HTR-8/SVneo (cell line): ENCODE measurements around the gene TSHZ3.

ENCODE experiments used
- DNase-seq: peaks from one replicate; pipeline ENCODE4 v3.0.0; 2011; ENCODE audit warnings: low spot score, mixed read lengths; ENCODE audit not compliant: insufficient read length
- FAIRE-seq: peaks from 2 replicates; lab custom pipeline; 2011; peaks lifted over from hg19 to GRCh38; lab: Jason Lieb, UNC

TSHZ3 gene

GRCh38 chr19:31294189-31294588, 55.0 kb downstream of the TSHZ3 start:
- FAIRE-seq, result peak; percentile 20
- no peak for DNase-seq

- no peak for FAIRE-seq
- no peak for DNase-seq
Measured at GRCh38 chr19:31292639-31293185, 56.5 kb downstream of the TSHZ3 start.

GRCh38 chr19:31290931-31291590, 58.2 kb downstream of the TSHZ3 start:
- FAIRE-seq (no peak), DNase-seq (no peak)

GRCh38 chr19:31289976-31290375, 59.3 kb downstream of the TSHZ3 start:
- FAIRE-seq (no peak), DNase-seq (no peak)

- DNase-seq (no peak), FAIRE-seq (no peak)
Measured at GRCh38 chr19:31289381-31289880, 59.8 kb downstream of the TSHZ3 start.

- DNase-seq, result no peak
- no peak for FAIRE-seq
Measured at GRCh38 chr19:31286491-31286890, 62.7 kb downstream of the TSHZ3 start.

GRCh38 chr19:31285744-31286143, 63.5 kb downstream of the TSHZ3 start:
- DNase-seq, result peak; percentile 14
- no peak for FAIRE-seq

GRCh38 chr19:31284621-31285020, 64.6 kb downstream of the TSHZ3 start:
- DNase-seq (no peak), FAIRE-seq (no peak)

GRCh38 chr19:31283701-31284100, 65.5 kb downstream of the TSHZ3 start:
- DNase-seq (no peak), FAIRE-seq (no peak)

- FAIRE-seq, result no peak
Measured at GRCh38 chr19:31282346-31282745, 66.9 kb downstream of the TSHZ3 start.

GRCh38 chr19:31280287-31281006, 68.8 kb downstream of the TSHZ3 start:
- FAIRE-seq (no peak), DNase-seq (no peak)

More at GRCh38 chr19:31282346-31282745, 66.9 kb downstream of the TSHZ3 start:
- no peak for DNase-seq

GRCh38 chr19:31279436-31279765, 69.8 kb downstream of the TSHZ3 start:
- FAIRE-seq (no peak), DNase-seq (no peak)

GRCh38 chr19:31278555-31279435, 70.4 kb downstream of the TSHZ3 start:
- FAIRE-seq, result no peak
- no peak for DNase-seq

GRCh38 chr19:31277516-31277915, 71.7 kb downstream of the TSHZ3 start:
- no peak for DNase-seq
- FAIRE-seq, result no peak

GRCh38 chr19:31276831-31277230, 72.4 kb downstream of the TSHZ3 start:
- no peak for FAIRE-seq
- DNase-seq, result no peak

- no peak for DNase-seq
- FAIRE-seq, result no peak
Measured at GRCh38 chr19:31275068-31275334, 74.2 kb downstream of the TSHZ3 start.

- no peak for DNase-seq
- FAIRE-seq, result no peak
Measured at GRCh38 chr19:31274251-31275067, 74.8 kb downstream of the TSHZ3 start.

GRCh38 chr19:31272583-31273106, 76.6 kb downstream of the TSHZ3 start:
- FAIRE-seq (no peak), DNase-seq (no peak)

- no peak for DNase-seq
- no peak for FAIRE-seq
Measured at GRCh38 chr19:31271306-31271911, 77.8 kb downstream of the TSHZ3 start.
